Measurements from ENCODE around the gene ZNF337. TPM values are rescaled to one million over a fixed set of nuclear protein-coding genes. Genes with fewer than 3 reads are reported as not detected.
A peak's percentile ranks its signal among the peaks of the same experiment; 100 is the strongest.

Gene ZNF337
- total and polyA plus RNA-seq, 2 of the 13 experiments (the other 11 are each of a cell fraction or from before 2014, with no cell fraction given) = 17.0 to 19.6 TPM

DNA sequence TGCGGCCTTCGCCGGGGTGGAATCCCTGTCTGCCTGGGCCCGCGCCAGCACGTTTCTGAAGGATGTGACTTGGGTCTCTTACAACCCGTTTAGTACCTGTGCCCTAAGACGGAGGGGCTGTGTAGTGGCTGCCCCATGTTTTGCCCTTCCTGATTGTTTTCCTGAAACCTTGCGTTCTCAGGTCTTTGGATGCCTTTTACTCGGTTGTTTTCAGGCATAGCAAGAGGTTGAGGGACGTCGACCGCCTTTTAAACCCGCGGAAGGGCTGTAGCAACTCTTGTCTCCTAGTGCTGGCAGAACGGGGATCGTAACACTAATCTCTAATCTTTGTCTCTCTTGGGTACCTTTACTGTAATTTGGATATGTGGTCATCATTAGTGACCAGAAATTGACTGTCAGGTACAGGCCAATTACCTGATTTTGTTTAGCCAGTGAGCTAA lies 72.1 kb downstream of the ZNF337 start (continued):
- TF ChIP-seq ZNF782 (CRISPR knock-in tag; IDR thresholded peaks at IDR 0.05; ENCODE audit: borderline replicate concordance) (0 out of 2 replicates have a peak, but pooled peaks have one; percentile 3), ZNF33B (CRISPR knock-in tag; IDR thresholded peaks at IDR 0.05) (peak; percentile 91; the same call in 1 of the 2 replicates), ZNF761 (CRISPR knock-in tag; conservative IDR thresholded peaks at IDR 0.05) (0 out of 2 replicates have a peak, but pooled peaks have one; percentile 71), YY1 (IDR thresholded peaks at IDR 0.05; ENCODE audit: insufficient read depth, insufficient replicate concordance, low read depth, low read length) (no peak), GFI1 (CRISPR knock-in tag; IDR thresholded peaks at IDR 0.05; ENCODE audit: borderline replicate concordance) (peak; percentile 78), SIN3A (IDR thresholded peaks at IDR 0.05; ENCODE audit: borderline replicate concordance, low read depth, low read length) (no peak), MEF2D (CRISPR knock-in tag; IDR thresholded peaks at IDR 0.05) (peak; percentile 75; the same call in 1 of the 2 replicates), NCOA5 (CRISPR knock-in tag; IDR thresholded peaks at IDR 0.05) (no peak), SP140L (CRISPR knock-in tag; IDR thresholded peaks at IDR 0.05; ENCODE audit: borderline replicate concordance) (0 out of 2 replicates have a peak, but pooled peaks have one; percentile 73), WIZ (CRISPR knock-in tag; IDR thresholded peaks at IDR 0.05) (0 out of 2 replicates have a peak, but pooled peaks have one; percentile 88), MLLT10 (CRISPR knock-in tag; IDR thresholded peaks at IDR 0.05) (no peak; the same call in 1 of the 2 replicates), SMAD9 (CRISPR knock-in tag; IDR thresholded peaks at IDR 0.05) (peak; percentile 7; the same call in 1 of the 2 replicates), ZNF598 (CRISPR knock-in tag; IDR thresholded peaks at IDR 0.05; ENCODE audit: borderline replicate concordance) (peak; percentile 2; the same call in 1 of the 2 replicates), SP1 (IDR thresholded peaks at IDR 0.05) (no peak), SP1 (CRISPR knock-in tag; IDR thresholded peaks at IDR 0.05) (no peak), ZFP1 (CRISPR knock-in tag; IDR thresholded peaks at IDR 0.05) (no peak), ZNF333 (CRISPR knock-in tag; IDR thresholded peaks at IDR 0.05; ENCODE audit: borderline replicate concordance) (0 out of 2 replicates have a peak, but pooled peaks have one; percentile 50), ZNF564 (CRISPR knock-in tag; IDR thresholded peaks at IDR 0.05) (0 out of 2 replicates have a peak, but pooled peaks have one; percentile 28)
- TF ChIP-seq, protein P1, sequence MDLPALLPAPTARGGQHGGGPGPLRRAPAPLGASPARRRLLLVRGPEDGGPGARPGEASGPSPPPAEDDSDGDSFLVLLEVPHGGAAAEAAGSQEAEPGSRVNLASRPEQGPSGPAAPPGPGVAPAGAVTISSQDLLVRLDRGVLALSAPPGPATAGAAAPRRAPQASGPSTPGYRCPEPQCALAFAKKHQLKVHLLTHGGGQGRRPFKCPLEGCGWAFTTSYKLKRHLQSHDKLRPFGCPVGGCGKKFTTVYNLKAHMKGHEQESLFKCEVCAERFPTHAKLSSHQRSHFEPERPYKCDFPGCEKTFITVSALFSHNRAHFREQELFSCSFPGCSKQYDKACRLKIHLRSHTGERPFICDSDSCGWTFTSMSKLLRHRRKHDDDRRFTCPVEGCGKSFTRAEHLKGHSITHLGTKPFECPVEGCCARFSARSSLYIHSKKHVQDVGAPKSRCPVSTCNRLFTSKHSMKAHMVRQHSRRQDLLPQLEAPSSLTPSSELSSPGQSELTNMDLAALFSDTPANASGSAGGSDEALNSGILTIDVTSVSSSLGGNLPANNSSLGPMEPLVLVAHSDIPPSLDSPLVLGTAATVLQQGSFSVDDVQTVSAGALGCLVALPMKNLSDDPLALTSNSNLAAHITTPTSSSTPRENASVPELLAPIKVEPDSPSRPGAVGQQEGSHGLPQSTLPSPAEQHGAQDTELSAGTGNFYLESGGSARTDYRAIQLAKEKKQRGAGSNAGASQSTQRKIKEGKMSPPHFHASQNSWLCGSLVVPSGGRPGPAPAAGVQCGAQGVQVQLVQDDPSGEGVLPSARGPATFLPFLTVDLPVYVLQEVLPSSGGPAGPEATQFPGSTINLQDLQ (CRISPR knock-in tag; IDR thresholded peaks at IDR 0.05) = peak; percentile 85
- TF ChIP-seq, protein P2, sequence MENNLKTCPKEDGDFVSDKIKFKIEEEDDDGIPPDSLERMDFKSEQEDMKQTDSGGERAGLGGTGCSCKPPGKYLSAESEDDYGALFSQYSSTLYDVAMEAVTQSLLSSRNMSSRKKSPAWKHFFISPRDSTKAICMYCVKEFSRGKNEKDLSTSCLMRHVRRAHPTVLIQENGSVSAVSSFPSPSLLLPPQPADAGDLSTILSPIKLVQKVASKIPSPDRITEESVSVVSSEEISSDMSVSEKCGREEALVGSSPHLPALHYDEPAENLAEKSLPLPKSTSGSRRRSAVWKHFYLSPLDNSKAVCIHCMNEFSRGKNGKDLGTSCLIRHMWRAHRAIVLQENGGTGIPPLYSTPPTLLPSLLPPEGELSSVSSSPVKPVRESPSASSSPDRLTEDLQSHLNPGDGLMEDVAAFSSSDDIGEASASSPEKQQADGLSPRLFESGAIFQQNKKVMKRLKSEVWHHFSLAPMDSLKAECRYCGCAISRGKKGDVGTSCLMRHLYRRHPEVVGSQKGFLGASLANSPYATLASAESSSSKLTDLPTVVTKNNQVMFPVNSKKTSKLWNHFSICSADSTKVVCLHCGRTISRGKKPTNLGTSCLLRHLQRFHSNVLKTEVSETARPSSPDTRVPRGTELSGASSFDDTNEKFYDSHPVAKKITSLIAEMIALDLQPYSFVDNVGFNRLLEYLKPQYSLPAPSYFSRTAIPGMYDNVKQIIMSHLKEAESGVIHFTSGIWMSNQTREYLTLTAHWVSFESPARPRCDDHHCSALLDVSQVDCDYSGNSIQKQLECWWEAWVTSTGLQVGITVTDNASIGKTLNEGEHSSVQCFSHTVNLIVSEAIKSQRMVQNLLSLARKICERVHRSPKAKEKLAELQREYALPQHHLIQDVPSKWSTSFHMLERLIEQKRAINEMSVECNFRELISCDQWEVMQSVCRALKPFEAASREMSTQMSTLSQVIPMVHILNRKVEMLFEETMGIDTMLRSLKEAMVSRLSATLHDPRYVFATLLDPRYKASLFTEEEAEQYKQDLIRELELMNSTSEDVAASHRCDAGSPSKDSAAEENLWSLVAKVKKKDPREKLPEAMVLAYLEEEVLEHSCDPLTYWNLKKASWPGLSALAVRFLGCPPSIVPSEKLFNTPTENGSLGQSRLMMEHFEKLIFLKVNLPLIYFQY (CRISPR knock-in tag; IDR thresholded peaks at IDR 0.05; ENCODE audit: borderline replicate concordance) = 0 out of 2 replicates have a peak, but pooled peaks have one; percentile 7
- TF ChIP-seq, protein P3, sequence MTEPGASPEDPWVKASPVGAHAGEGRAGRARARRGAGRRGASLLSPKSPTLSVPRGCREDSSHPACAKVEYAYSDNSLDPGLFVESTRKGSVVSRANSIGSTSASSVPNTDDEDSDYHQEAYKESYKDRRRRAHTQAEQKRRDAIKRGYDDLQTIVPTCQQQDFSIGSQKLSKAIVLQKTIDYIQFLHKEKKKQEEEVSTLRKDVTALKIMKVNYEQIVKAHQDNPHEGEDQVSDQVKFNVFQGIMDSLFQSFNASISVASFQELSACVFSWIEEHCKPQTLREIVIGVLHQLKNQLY (CRISPR knock-in tag; IDR thresholded peaks at IDR 0.05) = no peak
- TF ChIP-seq, protein P4, sequence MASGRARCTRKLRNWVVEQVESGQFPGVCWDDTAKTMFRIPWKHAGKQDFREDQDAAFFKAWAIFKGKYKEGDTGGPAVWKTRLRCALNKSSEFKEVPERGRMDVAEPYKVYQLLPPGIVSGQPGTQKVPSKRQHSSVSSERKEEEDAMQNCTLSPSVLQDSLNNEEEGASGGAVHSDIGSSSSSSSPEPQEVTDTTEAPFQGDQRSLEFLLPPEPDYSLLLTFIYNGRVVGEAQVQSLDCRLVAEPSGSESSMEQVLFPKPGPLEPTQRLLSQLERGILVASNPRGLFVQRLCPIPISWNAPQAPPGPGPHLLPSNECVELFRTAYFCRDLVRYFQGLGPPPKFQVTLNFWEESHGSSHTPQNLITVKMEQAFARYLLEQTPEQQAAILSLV (CRISPR knock-in tag; IDR thresholded peaks at IDR 0.05; ENCODE audit: borderline replicate concordance) = peak; percentile 80
